Activated CD8-positive, alpha-beta memory T cell treated with anti-CD3 and anti-CD28 coated beads for 36 hours (primary cell): ENCODE measurements around the gene FOXN4. TPM values are rescaled to one million over a fixed set of nuclear protein-coding genes. Genes with fewer than 3 reads are reported as not detected.

Experiments used
- CTCF ChIA-PET: fragments of 350-600 bp; sonication (Branson Sonifier 250); formaldehyde crosslinking; loops from one replicate; lab custom pipeline; 2021; ENCODE audit warnings: antibody characterized with exemption; lab: Charles Lee
- POLR2A ChIA-PET: fragments of 350-600 bp; sonication (Branson Sonifier 250); formaldehyde crosslinking; loops from one replicate; lab custom pipeline; 2021; ENCODE audit warnings: antibody characterized with exemption; lab: Charles Lee
- total RNA-seq, 2 experiments: library from RNA; stranded (reverse); gene quantifications; one replicate each; pipeline ENCODE4 v1.2.3, GENCODE V29; 2021

Gene FOXN4
- total RNA-seq, 2 experiments from 2014 or later: not detected

DNA sequence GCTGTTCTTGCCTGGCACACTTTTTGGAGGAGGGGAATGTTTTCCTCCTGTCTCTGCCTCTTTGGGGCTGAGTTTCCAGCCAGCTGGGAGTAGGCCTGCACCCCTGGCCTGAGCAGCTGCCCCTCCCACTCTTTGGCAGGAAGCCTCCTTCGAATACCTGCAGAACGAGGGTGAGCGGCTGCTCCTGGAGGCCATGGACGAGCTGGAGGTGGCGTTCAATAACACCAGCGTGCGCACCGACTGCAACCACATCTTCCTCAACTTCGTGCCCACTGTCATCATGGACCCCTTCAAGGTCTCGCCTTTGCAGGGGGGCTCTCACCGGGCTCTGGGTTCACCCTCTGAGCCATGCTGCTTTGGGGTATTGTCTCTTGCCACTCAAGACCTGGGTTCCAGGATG lies 69.4 kb downstream of the FOXN4 start:
- POLR2A ChIA-PET: no interaction called here

DNA sequence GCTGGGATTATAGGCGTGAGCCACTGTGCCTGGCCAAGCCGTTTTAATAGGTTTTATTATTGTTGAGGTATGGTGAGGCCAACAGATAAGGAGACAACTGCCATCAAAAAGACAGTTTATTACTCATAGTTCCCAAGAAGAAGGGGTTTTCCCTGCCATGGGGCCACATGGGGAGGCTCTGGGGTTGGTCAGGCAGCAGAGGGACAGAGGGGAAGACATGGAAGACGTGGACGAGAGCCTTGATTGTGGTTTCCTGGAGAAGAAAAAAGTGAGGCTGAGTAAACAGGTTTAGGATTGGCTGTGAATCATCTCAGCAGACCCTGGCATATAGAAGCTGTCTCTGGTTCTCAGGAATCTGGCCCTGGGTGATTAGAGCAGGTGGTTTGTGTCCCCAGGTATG lies 69.9 kb downstream of the FOXN4 start:
- ChIA-PET POLR2A (no interaction called here), CTCF (no interaction called here)

More for the DNA sequence above, 69.4 kb downstream of the FOXN4 start:
- CTCF ChIA-PET: no interaction called here

DNA sequence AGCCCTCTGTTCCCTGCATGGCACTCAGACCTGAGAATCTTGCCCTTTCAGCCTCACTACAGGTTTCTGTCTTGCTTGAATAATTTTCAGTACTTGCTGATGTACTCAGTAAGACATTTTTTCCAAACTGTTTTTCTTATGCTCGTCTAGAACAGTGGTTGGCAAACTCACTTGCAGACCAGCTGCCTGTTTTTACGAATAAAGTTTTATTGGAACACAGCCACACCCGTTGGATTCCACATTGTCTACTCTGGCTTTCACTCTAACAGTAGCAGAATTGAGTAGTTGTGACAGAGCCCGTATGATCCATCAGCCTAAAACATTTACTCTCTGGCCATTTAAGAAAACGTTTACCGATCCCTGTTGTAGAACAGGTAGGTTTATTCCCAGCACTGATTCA lies 72.8 kb downstream of the FOXN4 start:
- CTCF ChIA-PET: interaction anchor here (0.5 kb wide), 1 partner anchor 143 kb away, joined by 6 read pairs; no protein-coding TSS in a partner anchor
- POLR2A ChIA-PET: no interaction called here

DNA sequence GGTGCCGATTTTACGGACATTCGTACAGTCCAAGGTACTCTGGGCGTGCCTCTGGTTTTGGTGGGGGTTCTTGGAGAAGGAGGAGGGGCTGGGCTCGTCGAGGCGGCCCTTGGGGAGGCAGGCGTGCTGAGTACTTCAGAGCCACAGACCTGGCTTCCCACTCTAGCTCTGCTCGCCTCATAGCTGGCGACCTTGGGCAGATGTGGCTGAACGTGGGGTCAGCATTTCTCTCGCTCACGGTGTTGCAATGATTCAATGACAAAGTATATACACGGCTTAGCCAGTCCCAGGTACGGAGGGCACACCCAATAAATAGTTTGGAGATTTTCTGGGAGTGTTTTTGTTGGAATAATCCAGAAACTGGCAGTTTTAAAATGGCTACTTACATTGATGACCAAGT lies 75.1 kb downstream of the FOXN4 start:
- POLR2A ChIA-PET: no interaction called here
- CTCF ChIA-PET: interaction anchor here (0.6 kb wide), 1 partner anchor 511 kb away, joined by 3 read pairs; no protein-coding TSS in a partner anchor

DNA sequence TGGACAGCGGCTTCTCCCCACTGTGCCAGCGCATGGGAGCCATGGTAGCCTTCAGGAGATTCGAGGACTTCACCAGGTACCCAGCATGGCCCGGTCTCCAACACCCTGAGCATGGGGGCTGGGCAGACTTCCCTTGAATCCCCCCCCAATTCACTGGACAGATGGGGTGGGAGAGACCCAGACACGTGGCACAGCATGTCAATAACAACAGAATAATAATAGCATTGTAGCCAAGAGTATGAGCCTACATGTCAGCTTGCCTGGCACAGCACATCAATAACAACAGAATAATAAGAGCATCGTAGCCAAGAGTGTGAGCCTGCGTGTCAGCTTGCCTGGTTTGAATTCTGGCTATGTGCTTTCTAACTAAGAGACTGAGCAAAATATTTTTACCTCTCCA lies 76.4 kb downstream of the FOXN4 start:
- CTCF ChIA-PET: no interaction called here
- POLR2A ChIA-PET: no interaction called here

DNA sequence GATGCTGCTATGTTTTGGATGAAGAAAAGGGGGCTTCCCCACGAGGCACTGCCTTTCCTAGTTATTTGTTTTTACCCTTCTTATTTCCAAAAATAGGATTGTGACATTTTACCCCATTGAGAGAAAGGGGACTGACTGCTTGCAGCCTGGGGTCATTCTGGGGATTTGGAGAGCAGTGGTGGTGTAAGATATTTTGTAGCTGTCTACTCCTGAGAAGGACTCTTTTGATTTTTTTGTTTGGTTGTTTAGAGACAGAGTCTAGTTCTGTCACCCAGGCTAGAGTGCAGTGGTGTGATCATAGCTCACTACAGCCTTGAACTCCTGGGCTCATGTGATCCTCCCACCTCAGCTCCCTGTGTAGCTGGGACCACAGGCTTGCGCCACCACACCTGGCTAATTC lies 78.9 kb downstream of the FOXN4 start:
- ChIA-PET POLR2A (no interaction called here), CTCF (no interaction called here)

- ChIA-PET POLR2A (no interaction called here), CTCF (no interaction called here)
These were observed 80.4 kb downstream of the FOXN4 start for GRCh38 chr12:109228664-109229063.

Other genes with a start within 250 kb of the FOXN4 start
- gene ALKBH2, start 215.8 kb downstream of the FOXN4 start, total RNA-seq: 10 to 100 TPM; 40.1 to 42.3 TPM
- gene UNG, start 211.7 kb downstream of the FOXN4 start, total RNA-seq: 100 to 1,000 TPM in 1 of 2 experiments, 10 to 100 TPM in 1; 96.7 to 106 TPM
- 1 to 10 TPM; 9.5 to 9.6 TPM for gene ACACB, start 192.7 kb downstream of the FOXN4 start, total RNA-seq
- gene MYO1H, start 38.6 kb upstream of the FOXN4 start, total RNA-seq: not detected
- 10 to 100 TPM; 47.3 to 48.6 TPM for gene KCTD10, start 168.0 kb upstream of the FOXN4 start, total RNA-seq
- gene UBE3B, start 168.3 kb upstream of the FOXN4 start, total RNA-seq: 10 to 100 TPM; 32.7 to 33.7 TPM